ENCODE data around the gene AUTS2. TPM values are rescaled to one million over a fixed set of nuclear protein-coding genes. Genes with fewer than 3 reads are reported as not detected.

Gene AUTS2
- total RNA-seq, 1 experiment from 2014 or later, result 4.2 TPM

GRCh38 chr7:69719717-69720116, 121.4 kb downstream of the AUTS2 start:
- no peak for DNase-seq (ENCODE audit: low spot score)

GRCh38 chr7:69722843-69723242, 124.6 kb downstream of the AUTS2 start:
- no peak for DNase-seq (ENCODE audit: low spot score)

GRCh38 chr7:69723663-69724062, 125.4 kb downstream of the AUTS2 start:
- DNase-seq (ENCODE audit: low spot score), result no peak

- no peak for DNase-seq (ENCODE audit: low spot score)
These were observed 130.0 kb downstream of the AUTS2 start for GRCh38 chr7:69728304-69728703.

DNA sequence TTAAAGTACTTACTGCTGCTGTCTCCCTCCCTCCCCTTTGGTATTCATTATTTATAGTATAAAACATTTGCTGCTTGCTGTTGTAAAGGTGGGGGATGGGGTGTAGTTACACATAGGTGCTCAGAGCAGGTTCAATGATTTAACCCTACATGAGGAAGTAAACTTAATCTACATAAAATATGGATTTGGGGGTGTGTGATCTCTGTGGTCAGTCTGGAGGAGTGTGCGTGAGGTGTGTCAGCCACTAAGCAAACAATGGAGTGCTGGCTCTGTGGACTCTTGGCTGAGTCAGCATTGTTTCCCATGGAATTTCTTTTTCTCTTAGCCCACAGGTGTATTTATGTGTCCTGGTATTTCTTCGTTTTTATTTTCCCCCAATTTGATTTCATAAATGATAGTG, 133.9 kb downstream of the AUTS2 start:
- DNase-seq (ENCODE audit: low spot score), result peak; percentile 61

DNA sequence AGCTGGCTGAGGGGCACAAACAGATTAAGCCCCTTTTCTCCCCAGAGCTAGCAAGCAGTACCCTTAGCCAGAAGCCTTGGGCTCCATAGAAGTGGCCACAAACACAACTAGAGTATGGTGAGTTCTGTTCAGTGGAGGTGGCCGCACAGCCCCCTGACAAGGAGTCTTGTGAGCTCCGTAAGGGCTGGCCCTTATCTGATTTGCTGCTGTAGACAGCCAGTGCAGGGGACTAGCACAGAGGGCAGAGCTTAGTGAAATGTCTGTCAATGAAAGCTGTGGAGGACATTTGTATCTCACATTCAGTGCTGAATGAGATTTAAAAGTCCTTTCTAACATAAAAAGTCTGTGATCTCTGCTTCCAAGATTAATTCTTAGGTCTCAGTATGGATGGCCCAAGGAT, 137.3 kb downstream of the AUTS2 start:
- no peak for DNase-seq (ENCODE audit: low spot score)

GRCh38 chr7:69736126-69736810, 138.0 kb downstream of the AUTS2 start:
- DNase-seq (ENCODE audit: low spot score), result no peak

- DNase-seq (ENCODE audit: low spot score), result no peak
These were observed 140.2 kb downstream of the AUTS2 start for GRCh38 chr7:69738396-69738951.

DNA sequence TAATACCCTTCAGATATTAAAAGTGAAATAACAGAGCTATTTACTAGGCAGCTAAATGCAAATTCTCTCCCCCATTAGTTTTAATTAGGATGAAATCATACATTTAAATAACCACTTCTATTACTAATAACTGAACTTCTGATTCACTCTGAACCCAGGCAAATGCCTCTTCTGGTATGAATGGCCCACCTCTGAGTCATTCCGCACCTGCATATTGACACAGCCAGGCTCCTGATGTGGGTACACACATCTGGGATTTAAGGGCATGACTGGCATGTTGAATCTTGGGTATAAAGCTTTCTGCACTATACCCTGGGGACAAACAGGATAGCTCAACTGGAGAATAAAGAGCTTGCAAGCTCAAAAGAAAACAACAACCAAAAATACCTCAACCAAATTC, 140.9 kb downstream of the AUTS2 start:
- DNase-seq (ENCODE audit: low spot score), result no peak

- DNase-seq (ENCODE audit: low spot score), result no peak
These were observed 141.7 kb downstream of the AUTS2 start for GRCh38 chr7:69739931-69740431.

GRCh38 chr7:69742237-69742636, 144.0 kb downstream of the AUTS2 start:
- no peak for DNase-seq (ENCODE audit: low spot score)

DNA sequence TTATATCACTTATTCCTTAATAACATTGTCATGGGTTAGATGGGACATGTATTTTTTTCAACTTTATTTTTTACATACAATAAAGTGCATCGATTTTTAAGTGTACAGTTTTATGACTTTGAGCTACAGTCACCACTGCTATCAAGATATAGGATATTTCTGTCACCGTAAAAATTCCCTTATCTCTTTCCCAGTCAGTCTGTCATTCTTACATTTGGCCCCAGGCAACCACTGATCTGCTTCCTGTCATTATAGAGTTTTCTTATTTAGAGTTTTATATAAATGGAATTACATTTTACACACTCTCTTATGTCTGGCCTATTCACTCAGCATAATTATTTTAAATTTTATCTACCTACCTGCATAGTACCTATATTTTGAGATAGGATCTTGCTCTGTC, 145.2 kb downstream of the AUTS2 start:
- DNase-seq (ENCODE audit: low spot score), result no peak

GRCh38 chr7:69744026-69744425, 145.8 kb downstream of the AUTS2 start:
- DNase-seq (ENCODE audit: low spot score), result no peak

DNA sequence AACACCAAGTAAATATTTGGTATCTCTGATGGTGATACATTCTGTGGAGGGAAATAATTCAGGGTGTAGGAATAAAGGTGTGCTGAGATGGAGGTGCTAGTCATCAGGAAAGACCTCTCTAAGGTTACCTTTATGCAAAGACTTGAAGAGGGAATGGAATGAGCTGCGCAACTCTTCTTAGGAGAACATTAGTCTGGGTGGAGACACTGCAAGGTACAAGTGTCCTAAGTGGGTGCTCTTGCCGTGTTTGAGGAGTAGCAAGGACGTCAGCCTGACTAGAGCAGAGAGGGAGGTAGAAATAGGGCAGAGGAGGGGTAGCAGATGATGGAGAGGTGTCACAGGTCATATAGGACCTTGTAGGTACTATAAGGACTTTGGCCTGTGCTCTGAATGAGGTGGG, 148.1 kb downstream of the AUTS2 start:
- DNase-seq (ENCODE audit: low spot score), result no peak

DNA sequence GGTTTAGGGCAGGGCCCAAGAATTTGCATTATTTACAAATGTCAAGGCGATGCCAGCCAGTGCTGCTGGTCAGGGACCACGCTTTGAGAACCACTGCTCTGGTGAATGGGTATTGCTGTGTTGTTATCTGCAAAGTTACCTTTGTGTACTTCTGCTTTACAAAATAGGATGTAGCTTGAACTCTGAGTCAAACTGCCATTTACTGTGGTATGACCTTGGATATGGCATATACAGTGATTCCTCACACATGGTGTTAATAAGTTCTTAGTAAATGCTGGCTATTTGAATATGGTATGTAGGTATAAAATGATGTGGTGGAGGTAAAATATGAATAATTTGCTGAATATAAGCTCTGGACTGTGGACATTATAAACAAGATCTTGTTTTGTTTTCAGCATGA, 148.9 kb downstream of the AUTS2 start:
- no peak for DNase-seq (ENCODE audit: low spot score)

GRCh38 chr7:69748530-69748929, 150.3 kb downstream of the AUTS2 start:
- DNase-seq (ENCODE audit: low spot score), result no peak

- DNase-seq (ENCODE audit: low spot score), result no peak
These were observed 151.2 kb downstream of the AUTS2 start for GRCh38 chr7:69749372-69749979.

GRCh38 chr7:69749994-69750393, 151.7 kb downstream of the AUTS2 start:
- no peak for DNase-seq (ENCODE audit: low spot score)

GRCh38 chr7:69751026-69751425, 152.8 kb downstream of the AUTS2 start:
- no peak for DNase-seq (ENCODE audit: low spot score)

DNA sequence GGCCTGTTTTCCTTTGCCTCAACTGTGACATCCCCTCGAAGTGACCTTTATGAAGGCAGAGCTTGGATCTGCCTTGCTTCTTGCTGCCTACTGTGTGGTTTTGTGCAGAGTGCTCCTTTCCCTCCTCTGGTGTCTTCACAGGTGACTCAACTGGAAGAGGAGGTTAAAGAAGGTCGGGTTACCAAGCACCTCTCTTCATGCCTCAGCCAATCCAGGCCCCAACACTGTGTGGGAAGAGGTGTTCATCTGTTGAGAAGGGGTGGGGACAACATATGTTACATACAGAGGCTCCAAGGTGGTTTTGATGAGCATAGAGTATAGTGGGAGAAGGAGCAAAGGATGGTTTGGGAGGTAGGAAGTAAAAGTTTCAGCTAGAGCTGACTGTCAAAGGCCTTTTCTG, 155.7 kb downstream of the AUTS2 start:
- no peak for DNase-seq (ENCODE audit: low spot score)

DNA sequence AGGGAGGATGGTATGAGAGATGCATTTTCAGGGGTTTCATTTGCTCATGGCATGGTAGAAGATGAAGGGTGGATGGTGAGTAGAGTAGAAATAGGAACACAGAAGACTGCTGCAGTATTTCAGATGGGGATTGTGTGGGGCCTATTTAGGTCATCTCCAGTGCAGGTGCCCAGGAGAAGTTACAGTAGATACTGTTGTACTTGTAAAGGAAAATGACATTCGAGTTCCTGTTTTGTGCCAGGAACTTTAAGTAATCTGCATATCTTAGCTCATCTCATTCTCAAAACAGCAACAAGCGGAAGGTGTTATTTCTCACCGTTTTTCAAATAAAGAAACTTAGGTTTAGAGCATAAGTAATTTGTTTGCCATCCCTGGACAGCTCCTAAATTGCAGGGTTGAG, 156.2 kb downstream of the AUTS2 start:
- DNase-seq (ENCODE audit: low spot score), result no peak

DNA sequence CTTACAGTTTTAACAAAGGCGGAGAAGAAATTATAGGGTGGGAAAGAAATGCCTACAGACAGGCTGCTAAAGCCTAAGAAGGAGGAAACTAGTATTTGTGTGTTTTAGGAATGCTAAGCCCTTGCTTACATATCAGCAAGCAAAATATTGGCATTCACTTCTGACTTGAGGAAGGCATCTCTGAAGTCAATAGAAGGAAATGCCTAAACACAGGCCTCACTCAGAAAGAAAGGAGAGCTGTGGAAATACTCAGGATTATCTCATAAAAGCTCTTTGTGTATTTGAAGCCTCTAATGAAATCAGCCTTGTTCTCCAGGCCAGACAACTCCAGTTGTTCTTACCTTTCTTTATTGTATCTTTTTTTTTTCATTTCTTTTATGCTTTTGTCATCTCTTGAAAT, 158.0 kb downstream of the AUTS2 start:
- no peak for DNase-seq (ENCODE audit: low spot score)

DNA sequence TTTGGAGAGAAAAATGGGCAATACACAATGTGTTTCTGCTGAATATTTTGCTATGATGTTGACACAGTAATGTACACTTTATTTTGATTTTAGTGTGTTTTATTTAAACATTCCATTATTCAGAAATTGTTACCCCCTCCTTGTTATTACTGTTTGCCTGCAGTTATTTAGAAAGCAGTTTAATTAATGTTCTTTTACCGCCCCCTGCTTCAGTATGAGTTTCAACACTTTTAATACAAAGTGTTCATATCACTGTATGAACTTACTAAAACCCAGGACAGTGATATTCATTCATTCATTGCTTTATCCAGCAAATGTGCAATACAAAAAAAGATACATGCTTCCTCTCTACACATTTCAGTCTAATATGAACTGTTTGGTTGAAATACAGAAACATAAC, 159.3 kb downstream of the AUTS2 start:
- no peak for DNase-seq (ENCODE audit: low spot score)
